Measurements from ENCODE around the gene OR8D1.

DNA sequence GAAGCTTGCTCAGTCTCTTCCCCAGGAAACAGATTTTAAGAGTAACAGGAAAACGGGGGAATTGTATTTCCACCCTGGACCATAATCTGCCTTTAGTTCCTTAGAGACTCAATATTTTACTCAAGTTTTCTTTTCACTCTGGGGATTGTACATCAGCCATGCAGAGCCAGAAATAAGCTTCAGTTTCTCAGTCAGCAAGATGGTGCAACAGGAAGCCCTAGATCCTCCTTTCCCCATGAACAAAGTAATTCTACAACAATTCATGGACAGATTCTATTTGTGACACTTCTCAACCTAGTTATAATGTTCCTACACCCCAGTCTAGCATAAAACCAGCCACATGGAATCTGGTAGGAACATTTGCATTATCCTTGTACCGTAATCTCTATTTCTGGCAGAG, 45.8 kb upstream of the OR8D1 start:
- TF ChIP-seq RARB (CRISPR knock-in tag; IDR thresholded peaks at IDR 0.05), result no peak
- no peak for TF ChIP-seq PPARA (CRISPR knock-in tag; IDR thresholded peaks at IDR 0.05; ENCODE audit: borderline replicate concordance)
- TF ChIP-seq ARNTL (CRISPR knock-in tag; IDR thresholded peaks at IDR 0.05; ENCODE audit: borderline replicate concordance, low read depth), result no peak
- TF ChIP-seq ZC3H10 (CRISPR knock-in tag; IDR thresholded peaks at IDR 0.05), result no peak
- TF ChIP-seq ZFP3 (CRISPR knock-in tag; IDR thresholded peaks at IDR 0.05), result no peak
- TF ChIP-seq TOX (CRISPR knock-in tag; IDR thresholded peaks at IDR 0.05; ENCODE audit: borderline replicate concordance), result no peak
- TF ChIP-seq ZNF565 (CRISPR knock-in tag; conservative IDR thresholded peaks at IDR 0.05; ENCODE audit: low read depth), result no peak
- TF ChIP-seq OSR1 (CRISPR knock-in tag; IDR thresholded peaks at IDR 0.05), result no peak
- TF ChIP-seq, protein P1, sequence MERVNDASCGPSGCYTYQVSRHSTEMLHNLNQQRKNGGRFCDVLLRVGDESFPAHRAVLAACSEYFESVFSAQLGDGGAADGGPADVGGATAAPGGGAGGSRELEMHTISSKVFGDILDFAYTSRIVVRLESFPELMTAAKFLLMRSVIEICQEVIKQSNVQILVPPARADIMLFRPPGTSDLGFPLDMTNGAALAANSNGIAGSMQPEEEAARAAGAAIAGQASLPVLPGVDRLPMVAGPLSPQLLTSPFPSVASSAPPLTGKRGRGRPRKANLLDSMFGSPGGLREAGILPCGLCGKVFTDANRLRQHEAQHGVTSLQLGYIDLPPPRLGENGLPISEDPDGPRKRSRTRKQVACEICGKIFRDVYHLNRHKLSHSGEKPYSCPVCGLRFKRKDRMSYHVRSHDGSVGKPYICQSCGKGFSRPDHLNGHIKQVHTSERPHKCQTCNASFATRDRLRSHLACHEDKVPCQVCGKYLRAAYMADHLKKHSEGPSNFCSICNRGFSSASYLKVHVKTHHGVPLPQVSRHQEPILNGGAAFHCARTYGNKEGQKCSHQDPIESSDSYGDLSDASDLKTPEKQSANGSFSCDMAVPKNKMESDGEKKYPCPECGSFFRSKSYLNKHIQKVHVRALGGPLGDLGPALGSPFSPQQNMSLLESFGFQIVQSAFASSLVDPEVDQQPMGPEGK (CRISPR knock-in tag; IDR thresholded peaks at IDR 0.05; ENCODE audit: borderline replicate concordance), result no peak
- TF ChIP-seq, protein P2, sequence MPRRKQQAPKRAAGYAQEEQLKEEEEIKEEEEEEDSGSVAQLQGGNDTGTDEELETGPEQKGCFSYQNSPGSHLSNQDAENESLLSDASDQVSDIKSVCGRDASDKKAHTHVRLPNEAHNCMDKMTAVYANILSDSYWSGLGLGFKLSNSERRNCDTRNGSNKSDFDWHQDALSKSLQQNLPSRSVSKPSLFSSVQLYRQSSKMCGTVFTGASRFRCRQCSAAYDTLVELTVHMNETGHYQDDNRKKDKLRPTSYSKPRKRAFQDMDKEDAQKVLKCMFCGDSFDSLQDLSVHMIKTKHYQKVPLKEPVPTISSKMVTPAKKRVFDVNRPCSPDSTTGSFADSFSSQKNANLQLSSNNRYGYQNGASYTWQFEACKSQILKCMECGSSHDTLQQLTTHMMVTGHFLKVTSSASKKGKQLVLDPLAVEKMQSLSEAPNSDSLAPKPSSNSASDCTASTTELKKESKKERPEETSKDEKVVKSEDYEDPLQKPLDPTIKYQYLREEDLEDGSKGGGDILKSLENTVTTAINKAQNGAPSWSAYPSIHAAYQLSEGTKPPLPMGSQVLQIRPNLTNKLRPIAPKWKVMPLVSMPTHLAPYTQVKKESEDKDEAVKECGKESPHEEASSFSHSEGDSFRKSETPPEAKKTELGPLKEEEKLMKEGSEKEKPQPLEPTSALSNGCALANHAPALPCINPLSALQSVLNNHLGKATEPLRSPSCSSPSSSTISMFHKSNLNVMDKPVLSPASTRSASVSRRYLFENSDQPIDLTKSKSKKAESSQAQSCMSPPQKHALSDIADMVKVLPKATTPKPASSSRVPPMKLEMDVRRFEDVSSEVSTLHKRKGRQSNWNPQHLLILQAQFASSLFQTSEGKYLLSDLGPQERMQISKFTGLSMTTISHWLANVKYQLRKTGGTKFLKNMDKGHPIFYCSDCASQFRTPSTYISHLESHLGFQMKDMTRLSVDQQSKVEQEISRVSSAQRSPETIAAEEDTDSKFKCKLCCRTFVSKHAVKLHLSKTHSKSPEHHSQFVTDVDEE (CRISPR knock-in tag; IDR thresholded peaks at IDR 0.05), result no peak
- no peak for TF ChIP-seq ISL1 (CRISPR knock-in tag; IDR thresholded peaks at IDR 0.05)
